Fibroblast of lung (primary cell): ENCODE results near the gene BAZ2A.
"Not testable (repeated sequence)": the region's sequence is repeated elsewhere in the genome, so short reads cannot be mapped to it uniquely, and the experiment has no call there.

Source experiments
- EZH2 ChIP-seq: IDR thresholded peaks from 2 replicates; pipeline ENCODE4 v1.5.1; 2012; ENCODE audit warnings: low read length, control low read depth, mild to moderate bottlenecking; ENCODE audit errors: missing control alignments
- TF ChIP-seq, protein P1 (sequence below), 2 donors: IDR thresholded peaks in 1 of 2; conservative IDR thresholded peaks in 1 of 2; 1 replicate in 1 of 2; 2 replicates in 1 of 2; pipeline ENCODE4 v1.5.1; 2011 to 2012; ENCODE audit warnings: low read length in 2 of 2, control low read depth in 1 of 2, inconsistent platforms in 1 of 2, low read depth in 1 of 2, mild to moderate bottlenecking in 1 of 2

GRCh38 chr12:56577248-56577647 is 52.9 kb downstream of the BAZ2A start:
- TF ChIP-seq, protein P1, sequence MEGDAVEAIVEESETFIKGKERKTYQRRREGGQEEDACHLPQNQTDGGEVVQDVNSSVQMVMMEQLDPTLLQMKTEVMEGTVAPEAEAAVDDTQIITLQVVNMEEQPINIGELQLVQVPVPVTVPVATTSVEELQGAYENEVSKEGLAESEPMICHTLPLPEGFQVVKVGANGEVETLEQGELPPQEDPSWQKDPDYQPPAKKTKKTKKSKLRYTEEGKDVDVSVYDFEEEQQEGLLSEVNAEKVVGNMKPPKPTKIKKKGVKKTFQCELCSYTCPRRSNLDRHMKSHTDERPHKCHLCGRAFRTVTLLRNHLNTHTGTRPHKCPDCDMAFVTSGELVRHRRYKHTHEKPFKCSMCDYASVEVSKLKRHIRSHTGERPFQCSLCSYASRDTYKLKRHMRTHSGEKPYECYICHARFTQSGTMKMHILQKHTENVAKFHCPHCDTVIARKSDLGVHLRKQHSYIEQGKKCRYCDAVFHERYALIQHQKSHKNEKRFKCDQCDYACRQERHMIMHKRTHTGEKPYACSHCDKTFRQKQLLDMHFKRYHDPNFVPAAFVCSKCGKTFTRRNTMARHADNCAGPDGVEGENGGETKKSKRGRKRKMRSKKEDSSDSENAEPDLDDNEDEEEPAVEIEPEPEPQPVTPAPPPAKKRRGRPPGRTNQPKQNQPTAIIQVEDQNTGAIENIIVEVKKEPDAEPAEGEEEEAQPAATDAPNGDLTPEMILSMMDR (conservative IDR thresholded peaks at IDR 0.05 in 1 of 2, IDR thresholded peaks at IDR 0.05 in 1 of 2; ENCODE audit: low read depth in 1 of 2, low read length in 2 of 2), result not testable (repeated sequence)
- not testable (repeated sequence) for TF ChIP-seq EZH2
